Hematopoietic multipotent progenitor cell treated with erythropoietin and hydrocortisone succinate and interleukin-3 and kit ligand, for 6 days (in vitro differentiated cells): ENCODE results near the gene JAZF1.
A peak's percentile ranks its signal among the peaks of the same experiment; 100 is the strongest.

Experiments used
- DNase-seq: peaks from one replicate; pipeline ENCODE4 v3.0.0-alpha.2; 2015

The JAZF1 gene

GRCh38 chr7:28165261-28165660 is 15.3 kb downstream of the JAZF1 start:
- no peak for DNase-seq

- DNase-seq, result peak; percentile 67
These were observed 16.6 kb downstream of the JAZF1 start for GRCh38 chr7:28163949-28164348.

- no peak for DNase-seq
These were observed 19.3 kb downstream of the JAZF1 start for GRCh38 chr7:28161331-28161730.

GRCh38 chr7:28160551-28160991 is 20.0 kb downstream of the JAZF1 start:
- no peak for DNase-seq

GRCh38 chr7:28157831-28158416 is 22.7 kb downstream of the JAZF1 start:
- DNase-seq, result peak; percentile 89

- peak; percentile 89 for DNase-seq
These were observed 23.4 kb downstream of the JAZF1 start for GRCh38 chr7:28157076-28157745.

GRCh38 chr7:28156401-28156800 is 24.2 kb downstream of the JAZF1 start:
- no peak for DNase-seq

- no peak for DNase-seq
These were observed 24.6 kb downstream of the JAZF1 start for GRCh38 chr7:28155964-28156363.

GRCh38 chr7:28155019-28155660 is 25.5 kb downstream of the JAZF1 start:
- DNase-seq, result no peak

- DNase-seq, result no peak
These were observed 28.0 kb downstream of the JAZF1 start for GRCh38 chr7:28152594-28152993.

- no peak for DNase-seq
These were observed 28.6 kb downstream of the JAZF1 start for GRCh38 chr7:28151965-28152364.

GRCh38 chr7:28149291-28150101 is 31.1 kb downstream of the JAZF1 start:
- DNase-seq, result no peak

- DNase-seq, result no peak
These were observed 34.7 kb downstream of the JAZF1 start for GRCh38 chr7:28145931-28146330.

GRCh38 chr7:28145090-28145626 is 35.4 kb downstream of the JAZF1 start:
- no peak for DNase-seq

GRCh38 chr7:28144266-28144665 is 36.3 kb downstream of the JAZF1 start:
- DNase-seq, result no peak

GRCh38 chr7:28142650-28143049 is 37.9 kb downstream of the JAZF1 start:
- DNase-seq, result peak; percentile 45

GRCh38 chr7:28140979-28141378 is 39.6 kb downstream of the JAZF1 start:
- no peak for DNase-seq

- no peak for DNase-seq
These were observed 41.8 kb downstream of the JAZF1 start for GRCh38 chr7:28138837-28139236.

GRCh38 chr7:28137463-28137862 is 43.1 kb downstream of the JAZF1 start:
- DNase-seq, result no peak

- peak; percentile 58 for DNase-seq
These were observed 43.7 kb downstream of the JAZF1 start for GRCh38 chr7:28136885-28137284.

GRCh38 chr7:28136420-28136819 is 44.2 kb downstream of the JAZF1 start:
- DNase-seq, result no peak

- peak; percentile 38 for DNase-seq
These were observed 44.8 kb downstream of the JAZF1 start for GRCh38 chr7:28135760-28136159.

- DNase-seq, result peak; percentile 61
These were observed 45.3 kb downstream of the JAZF1 start for GRCh38 chr7:28135315-28135714.
